SH-SY5Y (cell line): ENCODE measurements around the gene DNAJC17.

ENCODE experiments used
- GATA2 ChIP-seq: IDR thresholded peaks from 2 replicates; pipeline ENCODE4 v1.6.1; 2011; ENCODE audit warnings: mild to moderate bottlenecking, low read depth, low read length
- GATA3 ChIP-seq: IDR thresholded peaks from 2 replicates; pipeline ENCODE4 v1.6.1; 2011; ENCODE audit warnings: low read depth, mild to moderate bottlenecking, low read length, moderate library complexity

DNAJC17 gene

GRCh38 chr15:40736575-40736974 is 70.7 kb downstream of the DNAJC17 start:
- no peak for TF ChIP-seq GATA3
- no peak for TF ChIP-seq GATA2

- no peak for TF ChIP-seq GATA2
- no peak for TF ChIP-seq GATA3
These were observed 76.2 kb downstream of the DNAJC17 start for GRCh38 chr15:40731034-40731433.

GRCh38 chr15:40723919-40724318 is 83.4 kb downstream of the DNAJC17 start:
- TF ChIP-seq GATA2 (no peak), GATA3 (no peak)

GRCh38 chr15:40722934-40723333 is 84.3 kb downstream of the DNAJC17 start:
- TF ChIP-seq GATA3 (no peak), GATA2 (no peak)

- TF ChIP-seq GATA2 = no peak
These were observed 84.9 kb downstream of the DNAJC17 start for GRCh38 chr15:40722354-40722753.

- TF ChIP-seq GATA3 (no peak), GATA2 (no peak)
These were observed 85.6 kb downstream of the DNAJC17 start for GRCh38 chr15:40721701-40722100.

- TF ChIP-seq GATA3 (no peak), GATA2 (no peak)
These were observed 91.1 kb downstream of the DNAJC17 start for GRCh38 chr15:40716165-40716564.
